Lung microvascular endothelial cell (primary cell): ENCODE data around the gene EOLA1. TPM values are rescaled to one million over a fixed set of nuclear protein-coding genes. Genes with fewer than 3 reads are reported as not detected.
"Not testable (repeated sequence)": the region's sequence is repeated elsewhere in the genome, so short reads cannot be mapped to it uniquely, and the experiment has no call there.

ENCODE experiments used
- DNase-seq, 2 donors: peaks; one replicate each; pipeline versions ENCODE4 v3.0.0 to v3.0.0-alpha.2; 2010; ENCODE audit warnings: low read depth in 2 of 2
- total RNA-seq: library from RNA; depleted of rRNA; stranded (reverse); fragments of >200 nt; gene quantifications from 2 replicates; pipeline ENCODE4 v1.2.1, GENCODE V29; 2014

Gene EOLA1
- total RNA-seq, 1 donor from 2014 or later = 13.3 TPM

DNA sequence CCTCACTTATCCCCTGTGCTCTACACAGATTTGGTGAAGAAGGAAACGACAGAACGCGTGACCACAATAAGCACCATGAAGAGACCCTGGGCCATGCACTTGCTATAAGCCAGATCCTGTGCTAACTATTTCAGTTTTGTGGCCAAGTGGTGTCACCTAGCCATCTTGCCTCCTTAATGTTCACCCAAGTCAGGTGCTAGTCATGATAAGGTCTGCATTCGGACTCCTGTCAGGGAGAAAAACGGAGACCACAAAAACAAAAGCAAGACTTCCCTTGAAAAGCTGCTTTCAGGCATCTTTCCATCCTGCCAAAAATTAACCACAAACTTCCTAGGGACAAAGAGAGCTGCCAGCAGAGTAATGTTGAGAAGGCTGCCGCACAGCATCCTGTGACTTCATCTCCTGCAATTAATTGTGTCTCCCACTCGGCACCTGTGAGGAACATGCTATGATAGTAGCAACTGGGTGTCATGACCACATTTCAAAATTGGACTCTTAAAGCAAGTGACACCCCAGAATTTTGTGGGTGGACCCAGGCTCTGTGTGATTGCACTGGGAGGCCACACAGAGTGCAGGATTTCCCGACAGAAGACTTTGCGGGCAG is 26.9 kb upstream of the EOLA1 start:
- DNase-seq = peak in 1 of 2 donors; percentile 50

DNA sequence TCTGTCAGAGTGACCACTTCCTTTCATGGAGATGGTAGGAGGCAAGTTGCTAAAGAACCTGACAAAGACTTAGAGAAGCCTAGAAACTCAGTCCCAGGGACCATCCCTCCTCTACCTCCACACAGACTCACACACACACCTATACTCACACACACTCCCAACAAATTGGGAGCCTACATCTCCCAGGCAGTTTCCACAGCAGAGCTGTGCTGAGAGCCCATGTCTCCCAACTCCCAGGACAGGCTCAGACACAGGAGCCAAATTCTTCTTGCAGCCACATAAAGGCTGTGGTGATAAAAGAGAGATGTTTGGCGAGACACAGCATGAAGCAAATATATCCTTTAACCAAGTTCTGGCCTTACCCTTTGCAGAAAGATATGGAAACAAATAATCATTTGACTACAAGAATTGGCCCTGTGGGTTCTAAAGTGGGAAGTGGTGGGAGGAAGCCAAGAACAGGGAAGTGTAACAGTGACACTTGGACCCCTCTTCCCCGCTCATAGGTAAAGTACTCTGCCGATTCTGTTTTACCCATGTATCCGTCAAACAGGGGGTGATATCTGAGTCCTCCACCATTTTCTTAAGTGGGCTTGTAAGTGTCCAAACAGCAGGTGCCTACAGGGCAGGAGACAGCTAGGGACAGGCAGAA is 24.7 kb upstream of the EOLA1 start:
- no peak for DNase-seq

DNA sequence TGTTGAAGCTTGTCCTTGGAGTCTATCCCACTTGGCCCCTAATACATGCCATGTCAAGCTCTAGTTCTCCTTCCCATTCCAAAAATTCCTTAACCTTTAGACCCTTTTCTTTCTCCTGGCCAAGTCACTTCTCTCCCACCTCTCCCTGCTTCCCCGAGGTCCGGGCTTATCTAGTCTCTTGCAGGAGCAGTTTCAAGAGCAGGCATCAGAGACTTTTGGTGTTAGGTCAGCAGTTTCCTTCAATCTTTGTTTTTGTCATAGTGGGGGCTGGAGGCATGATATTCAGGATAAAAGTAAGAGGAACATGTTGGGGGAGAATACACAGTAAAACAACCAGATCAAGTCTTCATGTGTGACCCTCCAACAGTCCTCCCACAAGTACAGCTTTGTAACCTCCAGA is 24.2 kb upstream of the EOLA1 start:
- DNase-seq = no peak

- no peak for DNase-seq
Observed at GRCh38 chrX:149517308-149517707, 23.5 kb upstream of the EOLA1 start.

- peak in 1 of 2 donors; percentile 43 for DNase-seq
Observed at GRCh38 chrX:149518236-149518635, 22.6 kb upstream of the EOLA1 start.

DNA sequence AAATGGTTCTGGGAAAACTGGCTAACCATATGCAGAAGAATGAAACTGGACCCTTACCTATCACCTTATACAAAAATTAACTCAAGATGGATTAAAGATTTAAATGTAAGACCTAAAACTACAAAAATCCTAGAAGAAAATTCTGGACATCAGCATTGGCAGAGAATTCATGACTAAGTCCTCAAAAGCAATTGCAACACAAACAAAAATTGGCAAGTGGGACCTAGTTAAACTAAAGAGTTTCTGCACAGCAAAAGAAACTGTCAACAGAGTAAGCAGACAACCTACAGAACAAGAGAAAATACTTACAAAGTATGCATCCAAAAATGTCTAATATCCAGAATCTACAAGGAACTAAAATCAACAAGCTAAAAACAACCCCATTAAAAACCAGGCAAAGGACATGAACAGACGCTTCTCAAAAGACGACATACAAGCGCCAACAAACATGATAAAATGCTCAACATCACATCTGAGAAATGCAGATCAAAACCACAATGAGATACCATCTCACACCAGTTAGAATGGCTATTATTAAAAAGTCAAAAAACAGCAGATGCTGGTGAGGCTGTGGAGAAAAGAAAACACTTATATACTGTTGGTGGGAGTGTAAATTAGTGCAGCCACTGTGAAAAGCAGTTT is 20.1 kb upstream of the EOLA1 start:
- not testable (repeated sequence) for DNase-seq

DNA sequence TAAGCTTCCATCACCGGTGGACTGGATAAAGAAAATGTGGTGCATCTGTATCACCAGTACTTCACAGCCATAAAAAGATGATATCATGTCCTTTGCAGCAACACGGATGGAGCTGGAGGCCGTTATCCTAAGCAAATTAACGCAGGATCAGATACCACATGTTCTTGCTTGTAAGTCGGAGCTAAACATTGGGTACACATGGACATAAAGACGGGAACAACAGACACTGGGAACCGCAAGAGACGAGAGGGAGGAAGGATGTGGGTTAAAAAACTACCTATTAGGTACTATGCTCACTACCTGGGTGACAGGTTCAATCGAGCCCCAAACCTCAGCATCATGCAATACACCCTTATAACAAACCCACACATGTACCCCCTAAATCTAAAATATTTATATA is 19.4 kb upstream of the EOLA1 start:
- DNase-seq = no peak

GRCh38 chrX:149522916-149523315 is 17.9 kb upstream of the EOLA1 start:
- no peak for DNase-seq

- peak; percentile 57 to 70 for DNase-seq
Observed at GRCh38 chrX:149525389-149525788, 15.4 kb upstream of the EOLA1 start.

DNA sequence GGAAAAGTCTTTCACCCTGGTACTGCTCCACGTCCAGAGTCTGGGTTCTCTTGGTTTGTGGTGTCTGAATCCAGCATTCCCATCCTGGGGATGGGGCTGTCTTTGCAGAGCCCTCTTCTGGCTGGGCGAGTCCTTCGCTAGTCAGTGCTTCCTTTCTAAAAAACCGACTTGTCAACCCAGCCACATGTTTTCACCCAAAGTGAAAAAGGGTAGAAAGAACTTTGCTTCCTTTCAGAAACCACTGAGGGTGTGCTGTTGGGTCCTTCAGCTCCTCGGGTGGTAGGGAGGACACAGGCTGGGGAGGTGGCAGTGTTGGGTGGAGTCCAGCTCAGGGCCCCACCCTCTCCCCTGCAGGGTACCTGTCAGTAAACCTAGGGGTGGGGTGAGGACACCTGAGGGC is 14.9 kb upstream of the EOLA1 start:
- not testable (repeated sequence) for DNase-seq

DNA sequence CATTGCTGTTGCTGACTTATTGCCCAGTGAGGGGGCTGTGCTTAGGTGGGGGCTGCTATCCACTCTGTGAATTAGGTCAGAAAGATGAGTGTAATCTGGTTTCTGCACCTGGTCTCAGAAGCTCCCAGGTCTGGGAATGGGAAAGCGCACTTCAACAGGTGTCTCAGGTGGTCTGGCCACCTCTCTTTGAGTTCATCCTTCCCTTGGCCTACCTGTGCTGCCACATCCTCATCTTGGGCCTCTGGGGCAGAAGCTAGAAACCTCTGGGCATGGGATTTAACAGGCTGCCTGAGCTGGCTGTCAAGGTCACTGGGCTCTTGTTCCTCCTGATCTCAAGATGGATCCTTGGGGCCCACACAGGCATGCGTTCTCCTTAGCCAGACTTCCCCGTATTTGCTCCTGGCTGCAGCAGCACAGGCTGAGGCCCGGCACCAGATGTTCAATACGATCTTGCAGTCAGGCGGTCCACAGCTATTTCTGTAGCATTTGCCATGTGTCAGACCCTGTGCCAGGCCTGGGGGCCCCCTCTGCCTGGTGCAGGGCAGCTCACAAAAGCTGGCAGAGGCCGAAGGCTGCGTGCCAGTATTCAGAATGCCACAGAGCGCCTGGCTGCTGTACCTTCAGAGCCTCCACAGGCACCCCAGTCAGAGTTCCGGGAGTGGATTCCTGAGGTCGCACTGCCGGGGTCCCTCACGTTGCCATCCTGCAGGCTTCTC is 14.3 kb upstream of the EOLA1 start:
- not testable (repeated sequence) for DNase-seq

- DNase-seq = peak; percentile 44 to 45
Observed at GRCh38 chrX:149527705-149528104, 13.1 kb upstream of the EOLA1 start.

- DNase-seq = no peak
Observed at GRCh38 chrX:149528381-149528780, 12.4 kb upstream of the EOLA1 start.

DNA sequence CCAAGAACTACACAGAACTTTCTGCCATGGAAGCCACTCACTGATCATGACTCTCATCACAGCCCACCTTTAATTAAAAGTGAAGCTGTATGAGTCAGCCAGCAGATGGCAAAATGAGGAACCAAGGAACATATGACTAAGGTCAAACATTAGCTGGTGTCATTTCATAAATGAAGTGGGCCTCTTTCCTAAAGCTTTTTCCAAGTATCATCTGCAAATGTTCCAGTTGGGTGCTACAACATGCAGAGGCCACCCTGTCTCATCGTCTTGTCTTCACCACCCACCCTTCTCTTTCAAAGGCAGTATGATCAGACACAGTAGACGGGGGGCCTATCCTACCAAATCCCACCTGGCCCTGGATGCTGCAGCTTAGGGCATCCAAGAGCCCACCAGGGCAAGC is 9.2 kb upstream of the EOLA1 start:
- no peak for DNase-seq

DNA sequence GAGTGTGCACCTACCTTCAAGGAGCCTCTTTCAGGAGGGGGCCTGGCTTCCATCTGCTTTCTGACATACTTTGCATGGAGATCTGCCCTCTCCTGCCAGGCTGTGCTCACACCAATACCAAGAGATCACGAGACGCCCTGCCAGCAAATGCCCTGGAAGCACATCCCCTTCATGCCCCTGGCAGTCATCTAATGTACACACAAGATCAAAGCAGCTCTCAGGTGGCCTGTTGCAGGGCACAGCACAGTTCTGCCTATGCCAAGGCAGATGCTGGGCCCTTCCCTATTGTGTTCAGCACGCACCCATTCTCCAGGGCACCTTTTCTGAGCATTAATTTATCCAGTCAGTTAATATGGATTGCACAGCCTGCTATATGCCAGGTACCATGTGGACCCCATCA is 7.9 kb upstream of the EOLA1 start:
- DNase-seq = not testable (repeated sequence)

DNA sequence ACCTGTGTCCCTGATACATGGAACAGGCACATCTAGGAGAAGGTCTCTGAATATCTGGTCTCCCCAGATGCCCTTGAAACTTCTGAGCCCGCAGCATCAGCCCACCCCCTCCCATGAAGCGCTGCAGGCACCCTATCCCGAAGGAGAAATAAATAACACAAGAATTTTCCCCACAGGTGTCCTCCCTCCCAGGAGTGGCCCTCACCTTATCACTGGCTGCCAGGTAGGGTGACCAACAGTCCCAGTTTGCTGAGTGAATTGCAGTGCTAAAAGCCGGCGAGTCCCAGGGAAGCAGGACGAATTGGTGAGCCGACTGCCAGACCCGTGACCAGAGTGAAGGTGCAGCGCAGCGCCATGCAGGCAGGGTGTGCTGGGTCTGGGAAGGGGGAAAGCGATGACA is 6.8 kb upstream of the EOLA1 start:
- DNase-seq = not testable (repeated sequence)

DNA sequence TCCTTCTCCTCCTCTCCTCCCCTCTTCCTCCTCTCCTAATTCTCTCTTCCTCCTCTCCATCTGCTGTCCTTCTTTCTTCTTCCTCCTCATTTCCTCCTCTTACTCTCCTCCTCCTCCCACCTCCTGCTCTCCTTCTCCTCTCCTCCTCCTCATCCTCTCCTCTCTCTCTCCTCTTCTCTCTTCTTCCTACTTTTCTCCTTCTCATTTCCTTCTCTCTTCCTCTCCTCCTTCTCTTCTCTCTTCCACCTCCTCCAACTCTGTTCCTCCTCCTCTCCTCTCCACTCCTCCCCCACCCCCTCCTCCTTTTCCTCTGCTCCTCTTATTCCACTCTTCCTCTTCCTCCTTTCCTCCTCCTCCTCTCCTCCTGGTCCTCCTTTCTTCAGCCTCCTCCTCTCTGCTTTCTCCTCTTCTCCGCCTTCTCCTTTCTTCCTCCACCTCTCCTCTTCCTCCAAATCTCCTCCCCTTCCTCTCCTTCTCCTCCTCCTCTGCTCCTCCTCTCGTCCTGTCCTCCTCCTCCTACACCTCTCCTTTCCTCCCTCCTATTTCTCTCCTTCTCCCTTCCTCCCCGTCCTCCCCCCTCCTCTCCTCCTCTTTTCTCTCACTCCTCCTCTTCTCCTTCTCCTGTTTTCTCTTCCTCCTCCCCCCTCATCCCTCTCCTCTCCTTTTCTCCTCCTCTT is 5.7 kb upstream of the EOLA1 start:
- DNase-seq = not testable (repeated sequence)

- DNase-seq = not testable (repeated sequence)
Observed at GRCh38 chrX:149537474-149537873, 3.3 kb upstream of the EOLA1 start.

GRCh38 chrX:149539283-149540130 is 1.3 kb upstream of the EOLA1 start:
- peak; percentile 92 to 94 for DNase-seq

DNA sequence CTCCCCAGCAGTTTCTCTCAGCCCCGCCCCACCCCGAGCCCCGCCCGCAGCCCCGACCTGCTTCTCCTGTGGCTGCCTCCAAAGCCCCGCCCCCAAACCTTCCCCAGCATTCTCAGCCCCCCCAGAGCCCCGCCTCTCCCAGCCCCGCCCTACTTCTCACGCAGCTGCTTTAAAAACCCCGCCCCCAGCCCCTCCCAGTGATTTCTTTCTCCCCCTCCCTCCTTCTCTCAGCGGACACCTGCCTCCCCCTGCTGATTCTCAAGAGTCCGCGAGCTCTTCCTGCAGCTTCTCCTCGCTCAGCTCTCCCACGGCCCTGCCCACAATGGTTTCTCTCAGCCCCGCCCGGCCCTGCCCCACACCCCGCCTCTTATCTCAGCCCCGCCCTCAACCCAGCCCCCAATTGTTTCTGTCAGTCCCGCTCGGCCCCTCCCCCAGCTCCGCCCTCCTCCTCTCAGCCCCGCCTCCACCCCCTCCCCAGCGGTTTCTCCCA is 636 bp upstream of the EOLA1 start:
- peak; percentile 90 to 93 for DNase-seq
